COR-L47 (cell line): ENCODE measurements around the gene PFDN2.

Source experiments
- DNase-seq: peaks from one replicate; lab custom pipeline; 2025; lab: John Stamatoyannopoulos, UW

The PFDN2 gene, protein sequence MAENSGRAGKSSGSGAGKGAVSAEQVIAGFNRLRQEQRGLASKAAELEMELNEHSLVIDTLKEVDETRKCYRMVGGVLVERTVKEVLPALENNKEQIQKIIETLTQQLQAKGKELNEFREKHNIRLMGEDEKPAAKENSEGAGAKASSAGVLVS

DNA sequence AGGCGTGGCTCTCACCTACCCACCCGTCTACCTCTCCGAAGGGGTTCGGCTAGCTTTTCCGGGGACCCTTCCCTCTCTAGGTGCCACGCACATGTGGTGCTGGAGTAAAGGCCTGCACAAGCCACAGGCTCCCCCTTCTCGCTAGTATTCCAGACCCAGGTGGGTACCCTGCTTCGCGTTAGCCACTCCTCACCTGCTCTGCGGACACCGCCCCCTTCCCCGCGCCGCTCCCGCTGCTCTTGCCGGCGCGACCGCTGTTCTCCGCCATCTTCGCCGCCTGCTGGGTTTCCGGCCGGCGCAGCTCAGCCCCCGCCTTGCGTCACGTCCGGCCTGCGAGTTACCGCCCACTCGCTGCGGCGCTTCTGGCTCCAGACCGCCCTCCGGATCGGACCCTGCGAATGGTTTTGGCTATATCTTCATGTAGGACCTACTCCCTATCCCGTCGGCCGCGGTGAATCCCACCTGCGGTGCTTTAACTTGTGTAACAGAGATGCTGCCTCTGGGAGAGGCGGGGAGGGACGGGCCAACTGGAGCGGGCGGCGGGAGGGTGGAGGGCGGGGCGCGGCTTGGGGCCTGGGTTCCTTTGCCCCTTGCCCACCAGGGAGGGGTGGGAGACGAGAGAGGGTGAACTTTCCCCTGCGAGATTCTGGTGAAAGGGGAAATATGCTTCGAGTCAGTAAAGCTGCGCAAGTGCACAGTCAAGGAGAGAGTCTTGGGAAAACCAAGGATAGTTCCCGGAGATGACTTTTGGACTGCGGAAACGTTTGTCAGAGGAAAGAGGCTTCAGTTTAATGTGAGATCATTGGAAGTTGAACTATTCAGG, at the start of gene PFDN2, which contains the start of gene NIT1:
Gene PFDN2 (minus strand): TSS at position 279 of the 823 bp plus-strand sequence. CDS start 11 bp downstream, at position 268.
Gene NIT1 (plus strand): TSS at position 347 of the 823 bp plus-strand sequence. CDS start 72 bp downstream, at position 419.
- DNase-seq = peak; percentile 67

DNA sequence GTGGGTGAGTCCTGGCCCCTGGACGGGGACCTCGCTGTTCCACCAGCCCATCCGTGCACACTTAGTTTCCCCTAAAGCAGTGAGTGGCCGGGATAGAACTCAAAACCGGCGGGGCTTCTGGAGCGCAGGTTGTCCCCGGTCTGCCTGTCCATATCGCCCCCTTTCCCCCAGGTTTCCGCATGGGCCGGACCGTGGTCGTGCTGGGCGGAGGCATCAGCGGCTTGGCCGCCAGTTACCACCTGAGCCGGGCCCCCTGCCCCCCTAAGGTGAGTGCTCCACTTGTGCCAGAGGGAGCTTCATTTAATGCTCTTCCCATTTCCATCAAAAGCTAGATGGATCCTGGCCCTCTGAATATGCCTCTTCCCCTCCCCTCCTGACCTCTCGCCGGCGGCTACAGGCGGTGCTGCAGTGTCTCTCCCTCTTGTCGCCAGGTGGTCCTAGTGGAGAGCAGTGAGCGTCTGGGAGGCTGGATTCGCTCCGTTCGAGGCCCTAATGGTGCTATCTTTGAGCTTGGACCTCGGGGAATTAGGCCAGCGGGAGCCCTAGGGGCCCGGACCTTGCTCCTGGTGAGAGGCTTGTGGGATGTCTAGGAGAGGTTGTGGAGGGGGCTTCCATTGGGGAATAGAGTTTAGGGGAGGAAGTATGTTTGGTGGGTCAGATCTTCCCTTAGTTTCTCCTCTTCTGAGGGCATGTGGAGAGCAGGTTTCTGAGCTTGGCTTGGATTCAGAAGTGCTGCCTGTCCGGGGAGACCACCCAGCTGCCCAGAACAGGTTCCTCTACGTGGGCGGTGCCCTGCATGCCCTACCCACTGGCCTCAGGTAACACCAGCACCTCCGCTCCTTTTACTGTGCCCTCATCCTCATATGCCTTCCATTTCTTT, 49.1 kb upstream of the PFDN2 start:
- peak; percentile 4 for DNase-seq

DNA sequence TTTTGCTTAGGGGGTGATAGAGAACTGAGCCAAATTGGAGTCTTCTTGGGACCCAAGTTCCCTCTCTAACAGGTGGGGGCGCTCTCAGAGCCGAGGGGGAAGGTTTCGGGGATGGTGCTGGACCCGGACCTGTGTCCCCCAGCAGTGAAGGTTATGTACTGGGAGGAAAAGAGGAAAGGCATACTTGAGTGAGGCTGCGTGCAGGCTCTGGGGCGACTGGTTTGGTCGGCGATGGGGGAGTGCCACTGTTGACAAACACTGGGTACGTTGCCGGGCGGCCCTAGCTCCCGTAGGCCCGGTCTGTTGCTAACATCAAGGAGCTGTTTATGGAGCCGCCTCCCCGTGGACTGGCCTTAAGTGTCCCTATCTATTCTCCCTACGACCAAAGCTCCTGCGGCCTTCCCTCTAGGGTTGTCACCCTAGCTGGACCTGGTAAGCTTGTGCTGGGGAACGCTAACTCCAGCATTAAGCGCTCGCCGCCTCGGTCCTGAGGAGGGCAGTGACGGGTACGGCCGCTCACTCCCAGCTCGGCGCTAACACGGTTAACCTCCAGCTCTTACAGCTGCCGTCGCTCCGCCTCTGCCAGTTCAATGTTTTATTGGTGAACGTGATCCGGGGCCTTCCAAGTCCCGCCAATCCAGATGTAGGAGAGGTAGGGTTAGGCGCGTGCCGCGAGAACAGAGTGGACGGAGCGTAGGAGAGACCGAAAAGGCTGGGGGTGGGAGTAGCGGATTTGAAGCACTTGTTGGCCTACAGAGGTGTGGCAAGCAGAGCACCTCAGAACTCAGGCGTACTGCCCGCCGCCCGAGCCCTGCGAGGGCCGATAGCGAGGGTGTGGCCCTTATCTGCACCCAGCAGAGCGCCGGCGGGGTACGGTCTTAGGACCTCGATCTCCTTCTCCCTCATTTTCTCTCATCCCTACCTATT, 48.2 kb upstream of the PFDN2 start, which contains the start of gene PPOX:
Gene PPOX (plus strand): TSS at position 685 of the 927 bp plus-strand sequence. CDS start 422 bp downstream, outside the sequence.
- peak; percentile 94 for DNase-seq

GRCh38 chr1:161164901-161165610, 47.2 kb upstream of the PFDN2 start:
- no peak for DNase-seq

- no peak for DNase-seq
Observed at GRCh38 chr1:161163793-161164192, 46.0 kb upstream of the PFDN2 start.

GRCh38 chr1:161162806-161163205, 45.0 kb upstream of the PFDN2 start:
- DNase-seq = no peak

DNA sequence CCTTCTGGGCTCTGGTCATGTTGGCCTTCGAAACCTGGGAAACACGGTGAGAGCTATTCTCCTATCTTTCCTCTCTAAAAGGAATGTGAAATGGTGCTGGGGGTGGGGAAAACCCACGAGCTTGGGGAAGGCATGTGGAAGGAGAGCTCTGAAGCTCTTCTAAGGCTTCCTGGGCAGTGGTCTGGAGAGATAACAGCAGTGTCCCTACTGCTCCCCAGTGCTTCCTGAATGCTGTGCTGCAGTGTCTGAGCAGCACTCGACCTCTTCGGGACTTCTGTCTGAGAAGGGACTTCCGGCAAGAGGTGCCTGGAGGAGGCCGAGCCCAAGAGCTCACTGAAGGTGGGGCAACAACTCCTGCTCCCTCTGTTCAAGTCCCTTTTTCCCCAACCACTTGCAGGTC, 44.2 kb upstream of the PFDN2 start:
- no peak for DNase-seq

GRCh38 chr1:161161652-161162051, 43.8 kb upstream of the PFDN2 start:
- DNase-seq = no peak

DNA sequence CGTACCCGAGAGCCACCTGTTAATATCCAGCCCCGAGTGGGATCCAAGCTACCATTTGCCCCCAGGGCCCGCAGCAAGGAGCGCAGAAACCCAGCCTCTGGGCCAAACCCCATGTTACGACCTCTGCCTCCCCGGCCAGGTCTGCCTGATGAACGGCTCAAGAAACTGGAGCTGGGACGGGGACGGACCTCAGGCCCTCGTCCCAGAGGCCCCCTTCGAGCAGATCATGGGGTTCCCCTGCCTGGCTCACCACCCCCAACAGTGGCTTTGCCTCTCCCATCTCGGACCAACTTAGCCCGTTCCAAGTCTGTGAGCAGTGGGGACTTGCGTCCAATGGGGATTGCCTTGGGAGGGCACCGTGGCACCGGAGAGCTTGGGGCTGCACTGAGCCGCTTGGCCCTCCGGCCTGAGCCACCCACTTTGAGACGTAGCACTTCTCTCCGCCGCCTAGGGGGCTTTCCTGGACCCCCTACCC, 42.9 kb upstream of the PFDN2 start:
- DNase-seq = no peak

DNA sequence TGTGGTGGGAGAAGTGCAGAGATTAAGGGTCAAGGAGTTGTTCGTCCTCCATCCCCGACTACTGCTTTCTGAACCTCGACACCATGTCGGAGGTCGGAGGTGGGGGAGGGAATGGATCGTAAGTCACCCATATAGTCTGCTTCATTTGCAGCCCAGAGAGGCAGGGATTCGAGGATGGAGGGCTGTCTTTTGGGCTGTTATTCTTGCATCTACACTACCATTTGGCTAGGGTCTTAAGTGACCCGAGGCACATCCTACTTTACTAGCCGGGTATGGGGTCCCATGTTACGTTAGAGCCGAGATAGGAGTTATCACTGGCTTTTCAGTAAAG, 42.0 kb upstream of the PFDN2 start:
- DNase-seq = no peak

DNA sequence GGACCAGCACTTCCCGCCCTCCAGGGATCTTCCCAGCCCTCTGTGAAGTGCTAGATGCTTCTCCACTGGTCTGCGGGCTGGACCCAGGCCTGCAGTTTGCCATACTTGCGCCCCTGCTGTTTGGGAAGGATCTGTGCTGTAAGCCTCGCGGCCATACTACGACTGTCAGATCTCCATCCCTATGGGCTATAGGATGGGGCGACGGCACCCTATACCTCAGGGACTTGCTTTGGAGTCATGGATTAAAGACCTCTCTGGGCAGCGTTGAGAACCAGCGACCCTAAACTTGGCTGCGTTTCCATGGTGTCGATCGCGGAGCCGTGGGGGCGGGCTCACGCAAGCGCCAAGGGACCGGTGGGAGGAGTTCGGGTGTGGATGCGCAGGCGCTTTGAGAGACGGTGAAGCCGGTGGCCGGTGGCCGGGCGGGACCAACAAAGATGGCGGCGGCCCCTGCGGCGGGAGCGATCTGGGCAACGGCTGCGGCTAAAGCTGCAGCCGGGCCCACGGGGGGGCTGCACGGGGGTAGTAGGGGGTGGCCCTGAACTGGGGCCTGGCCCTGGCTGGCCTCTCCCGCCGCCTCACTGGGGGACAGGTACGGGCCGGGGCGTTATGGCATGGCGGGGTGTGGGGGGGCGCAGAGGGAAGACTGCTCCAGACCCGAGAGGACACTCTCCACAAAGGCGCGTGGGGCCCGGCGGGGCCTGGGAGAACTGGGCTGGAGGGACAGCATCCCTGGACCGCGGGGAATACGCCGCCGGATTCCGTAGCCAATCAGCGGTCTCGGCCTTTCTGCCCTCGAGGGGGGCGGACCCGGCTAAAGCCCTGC, 41.5 kb upstream of the PFDN2 start, which contains the start of gene USP21:
Gene USP21 (plus strand): TSS at position 414 of the 826 bp plus-strand sequence. CDS start 1,141 bp downstream, outside the sequence.
- DNase-seq = peak; percentile 88

DNA sequence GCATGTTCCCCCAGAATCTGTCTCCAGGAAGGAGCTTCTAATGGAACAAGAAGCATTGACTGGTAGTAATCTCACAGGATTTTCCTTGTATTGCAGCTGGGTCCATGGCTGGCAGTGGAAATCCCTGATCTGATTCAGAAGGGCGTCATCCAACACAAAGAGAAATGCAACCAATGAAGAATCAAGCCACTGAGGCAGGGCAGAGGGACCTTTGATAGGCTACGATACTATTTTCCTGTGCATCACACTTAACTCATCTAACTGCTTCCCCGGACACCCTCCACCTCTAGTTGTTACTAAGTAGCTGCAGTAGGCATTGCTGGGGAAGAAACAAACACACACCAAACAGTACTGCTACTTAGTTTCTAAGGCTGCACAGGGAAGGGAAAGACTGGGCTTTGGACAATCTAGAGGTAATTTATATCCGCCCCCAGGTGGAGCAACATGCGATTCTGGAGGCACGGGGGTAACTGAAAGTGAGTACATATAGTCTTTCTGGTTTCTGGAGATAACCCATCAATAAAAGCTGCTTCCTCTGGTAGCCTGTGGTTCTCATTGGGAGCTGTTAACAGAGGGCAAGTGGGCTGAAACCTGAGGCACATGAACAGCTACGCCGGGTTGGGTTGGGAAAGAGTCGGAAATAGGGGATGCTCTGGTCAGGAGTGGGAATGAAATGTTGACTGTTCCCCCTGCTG, 40.6 kb upstream of the PFDN2 start:
- no peak for DNase-seq

- DNase-seq = no peak
Observed at GRCh38 chr1:161157867-161158266, 40.0 kb upstream of the PFDN2 start.

DNA sequence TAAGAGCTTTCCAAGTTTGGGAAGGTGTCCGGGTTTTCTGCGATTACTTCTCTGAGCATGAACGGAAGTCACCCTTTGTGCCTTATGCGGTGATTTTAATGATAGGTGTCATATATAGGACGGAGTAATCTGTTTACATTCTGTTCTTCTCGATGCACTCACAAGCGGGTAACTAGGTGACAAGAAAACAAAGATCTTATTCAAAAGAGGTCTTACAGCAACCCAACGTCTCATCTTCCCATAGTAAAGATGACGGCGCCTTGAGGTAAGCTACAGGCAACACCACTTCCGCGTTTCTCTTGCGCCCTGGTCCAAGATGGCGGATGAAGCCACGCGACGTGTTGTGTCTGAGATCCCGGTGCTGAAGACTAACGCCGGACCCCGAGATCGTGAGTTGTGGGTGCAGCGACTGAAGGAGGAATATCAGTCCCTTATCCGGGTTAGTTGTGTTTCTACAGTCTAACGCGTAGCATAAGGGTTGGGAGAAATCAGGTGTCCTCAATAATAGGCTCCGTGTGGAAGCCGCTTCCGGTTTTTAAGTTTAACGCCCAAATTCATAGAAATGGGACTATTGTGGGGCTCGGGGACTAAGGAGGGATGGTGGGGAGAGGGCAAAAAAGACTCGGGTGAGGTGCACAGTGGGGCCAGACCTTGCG, 36.0 kb upstream of the PFDN2 start, which contains the start of gene UFC1:
Gene UFC1 (plus strand): TSS at position 297 of the 656 bp plus-strand sequence. CDS start 20 bp downstream, at position 317.
- DNase-seq = peak; percentile 84

GRCh38 chr1:161153176-161153575, 35.3 kb upstream of the PFDN2 start:
- no peak for DNase-seq

DNA sequence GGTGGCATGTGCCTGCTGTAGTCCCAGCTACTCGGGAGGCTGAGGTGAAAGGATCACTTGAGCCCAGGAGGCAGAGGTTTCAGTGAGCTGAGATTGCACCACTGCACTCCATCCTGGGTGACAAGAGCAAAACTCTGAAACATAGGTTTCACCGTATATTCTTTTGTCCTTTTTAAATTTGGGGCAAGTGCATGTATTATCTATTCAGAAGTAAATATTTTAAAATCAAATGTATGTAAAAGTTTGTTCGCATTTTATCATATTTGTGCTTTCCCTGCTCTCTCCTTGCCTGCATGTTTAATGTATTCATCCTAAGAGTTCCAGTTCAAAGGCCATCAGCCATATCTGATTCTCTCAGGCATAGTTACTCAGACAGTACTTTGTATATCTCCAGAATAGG, 28.0 kb upstream of the PFDN2 start:
- DNase-seq = no peak

- DNase-seq = no peak
Observed at GRCh38 chr1:161140755-161141400, 23.0 kb upstream of the PFDN2 start.

DNA sequence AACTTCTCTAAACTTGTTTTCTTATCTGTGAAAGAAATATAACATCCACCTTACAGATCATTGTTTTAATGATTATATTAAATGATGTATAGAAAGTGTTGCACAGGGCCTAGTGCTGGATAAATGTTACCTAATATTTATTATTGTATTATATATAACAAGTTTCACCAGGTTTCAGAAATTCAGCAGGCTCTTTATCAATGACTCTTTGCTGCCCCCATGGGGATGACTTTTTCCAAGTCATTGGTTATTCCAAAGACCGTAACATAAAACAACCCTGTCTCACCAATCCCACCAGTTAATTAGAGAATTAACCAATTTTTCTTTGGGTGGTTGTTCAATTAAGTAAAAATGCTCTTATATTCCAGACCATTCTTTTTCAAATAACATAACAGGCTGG, 21.9 kb upstream of the PFDN2 start:
- peak; percentile 8 for DNase-seq
